Small intestine (tissue), 7 donors: ENCODE results near the gene ZFYVE28. TPM values are rescaled to one million over a fixed set of nuclear protein-coding genes. Genes with fewer than 3 reads are reported as not detected.

Experiments
- DNase-seq, 2 donors: peaks; one replicate each; pipeline versions ENCODE4 v3.0.0 to v3.0.0-alpha.2; 2013
- FAIRE-seq: peaks from 2 replicates; lab custom pipeline; 2012; peaks lifted over from hg19 to GRCh38; lab: Jason Lieb, UNC
- H3K27ac ChIP-seq, 3 donors: one replicate each; pipeline ENCODE4 v1.5.1; 2013; ENCODE audit warnings: low read length in 2 of 3, mild to moderate bottlenecking in 2 of 3, control low read depth in 1 of 3, inconsistent platforms in 1 of 3, low read depth in 1 of 3, moderate library complexity in 1 of 3
- H3K27me3 ChIP-seq, 3 donors: one replicate each; pipeline ENCODE4 v1.6.1; 2013; ENCODE audit warnings: low read length in 3 of 3, inconsistent platforms in 1 of 3; ENCODE audit not compliant: control insufficient read depth in 3 of 3, insufficient read depth in 3 of 3
- H3K36me3 ChIP-seq, 3 donors: one replicate each; pipeline ENCODE4 v1.6.1; 2013; ENCODE audit warnings: low read length in 3 of 3, inconsistent platforms in 1 of 3, low read depth in 1 of 3, mild to moderate bottlenecking in 1 of 3, moderate library complexity in 1 of 3; ENCODE audit not compliant: control insufficient read depth in 3 of 3, insufficient read depth in 2 of 3
- H3K4me1 ChIP-seq, 3 donors: one replicate each; pipeline ENCODE4 v1.6.1; 2013; ENCODE audit warnings: low read length in 2 of 3, inconsistent platforms in 1 of 3, low read depth in 1 of 3, mild to moderate bottlenecking in 1 of 3, moderate library complexity in 1 of 3; ENCODE audit not compliant: control insufficient read depth in 3 of 3, insufficient read depth in 2 of 3
- H3K4me3 ChIP-seq, 3 donors: one replicate each; pipeline ENCODE4 v1.5.1; 2013; ENCODE audit warnings: low read length in 3 of 3, control low read depth in 1 of 3, inconsistent platforms in 1 of 3, low read depth in 1 of 3, mild to moderate bottlenecking in 1 of 3, moderate library complexity in 1 of 3
- H3K9me3 ChIP-seq, 2 donors: one replicate each; pipeline ENCODE4 v1.6.1; 2013; ENCODE audit warnings: low read depth in 1 of 2, low read length in 1 of 2; ENCODE audit not compliant: control insufficient read depth in 2 of 2, insufficient read depth in 1 of 2
- WGBS, 3 donors: extraction: QIAGEN DNeasy Blood & Tissue Kit; methylation state at CpG; one replicate each; pipeline ENCODE4 v1.1.7; 2013; 5-methylcytosine and 5-hydroxymethylcytosine counted together
- polyA plus RNA-seq, 4 donors: library from polyadenylated mRNA; stranded (reverse) in 3 of 4; unstranded in 1 of 4; fragments of 200-250 nt in 3 of 4; fragments of 120-200 nt in 1 of 4; gene quantifications; one replicate each; pipeline versions ENCODE4 v1.2.1 to v1.2.3, GENCODE V29; 2013
- donor health status: healthy with polysubstance abuse.
- donor health status: control.
- donor health status: control.
- donor health status: Bipolar disorder and iron deficiency.
- donor health status: healthy.

Gene ZFYVE28
- polyA plus RNA-seq, 4 donors = 8.6 to 29.5 (median 12.8) TPM

GRCh38 chr4:2339458-2340271 is 78.8 kb downstream of the ZFYVE28 start:
- H3K27ac ChIP-seq = no peak overlapping the region
- no peaks in the 10 kb centered on the region for H3K4me1 ChIP-seq
- DNase-seq (no peak), FAIRE-seq (no peak)
- WGBS, 3 donors = 77 to 81% (median 78%) methylated on average over 33 to 39 of the region's 39 CpGs
- H3K4me3 ChIP-seq = no peak overlapping the region
- no peaks in the 10 kb centered on the region for H3K9me3 ChIP-seq
- no peaks in the 10 kb centered on the region for H3K27me3 ChIP-seq
- H3K36me3 ChIP-seq = peaks cover 2 to 9% (median 5%) of the 10 kb centered on the region in 3 donors

- peaks cover 0 to 5% (median 0%) of the 10 kb centered on the region in 3 donors for H3K4me1 ChIP-seq
- peaks cover 2 to 9% (median 5%) of the 10 kb centered on the region in 3 donors for H3K36me3 ChIP-seq
- FAIRE-seq (no peak), DNase-seq (peak in 1 of 2 donors; percentile 21)
- H3K4me3 ChIP-seq = no peak overlapping the region
- 85 to 88% (median 85%) methylated on average over 27 of the region's 27 CpGs for WGBS, 3 donors
- H3K27me3 ChIP-seq = no peaks in the 10 kb centered on the region
- no peak overlapping the region for H3K27ac ChIP-seq
- H3K9me3 ChIP-seq = no peaks in the 10 kb centered on the region
These were observed 79.5 kb downstream of the ZFYVE28 start for GRCh38 chr4:2338754-2339457.

- no peaks in the 10 kb centered on the region for H3K27me3 ChIP-seq
- peaks cover 0 to 5% (median 0%) of the 10 kb centered on the region in 3 donors for H3K4me1 ChIP-seq
- DNase-seq = no peak
- H3K9me3 ChIP-seq = no peaks in the 10 kb centered on the region
- no peak overlapping the region for H3K27ac ChIP-seq
- no peak for FAIRE-seq
- peaks cover 2 to 9% (median 3%) of the 10 kb centered on the region in 3 donors for H3K36me3 ChIP-seq
- H3K4me3 ChIP-seq = no peak overlapping the region
- 91 to 99% (median 97%) methylated on average over 13 of the region's 13 CpGs for WGBS, 3 donors
These were observed 80.5 kb downstream of the ZFYVE28 start for GRCh38 chr4:2337896-2338295.

- peaks cover 0 to 9% (median 2%) of the 10 kb centered on the region in 3 donors for H3K36me3 ChIP-seq
- FAIRE-seq (no peak), DNase-seq (no peak)
- WGBS, 3 donors = 90 to 91% (median 91%) methylated on average over 20 of the region's 20 CpGs
- H3K27me3 ChIP-seq = no peaks in the 10 kb centered on the region
- no peak overlapping the region for H3K27ac ChIP-seq
- H3K4me3 ChIP-seq = no peak overlapping the region
- no peaks in the 10 kb centered on the region for H3K9me3 ChIP-seq
- H3K4me1 ChIP-seq = peaks cover 0 to 5% (median 0%) of the 10 kb centered on the region in 3 donors
These were observed 81.2 kb downstream of the ZFYVE28 start for GRCh38 chr4:2337131-2337723.

GRCh38 chr4:2336659-2337058 is 81.8 kb downstream of the ZFYVE28 start:
- FAIRE-seq (no peak), DNase-seq (no peak)
- H3K4me1 ChIP-seq = peaks cover 0 to 5% (median 0%) of the 10 kb centered on the region in 3 donors
- peaks cover 0 to 9% (median 2%) of the 10 kb centered on the region in 3 donors for H3K36me3 ChIP-seq
- H3K4me3 ChIP-seq = no peak overlapping the region
- no peak overlapping the region for H3K27ac ChIP-seq
- no peaks in the 10 kb centered on the region for H3K9me3 ChIP-seq
- H3K27me3 ChIP-seq = no peaks in the 10 kb centered on the region

- peaks cover 0 to 5% (median 0%) of the 10 kb centered on the region in 3 donors for H3K4me1 ChIP-seq
- no peak overlapping the region for H3K27ac ChIP-seq
- H3K4me3 ChIP-seq = no peak overlapping the region
- WGBS, 3 donors = 82 to 91% (median 85%) methylated on average over 9 of the region's 9 CpGs
- H3K36me3 ChIP-seq = peaks cover 0 to 9% (median 2%) of the 10 kb centered on the region in 3 donors
- DNase-seq (no peak), FAIRE-seq (no peak)
- H3K27me3 ChIP-seq = no peaks in the 10 kb centered on the region
- H3K9me3 ChIP-seq = no peaks in the 10 kb centered on the region
These were observed 82.7 kb downstream of the ZFYVE28 start for GRCh38 chr4:2335729-2336101.

GRCh38 chr4:2334826-2335728 is 83.4 kb downstream of the ZFYVE28 start:
- Histone ChIP-seq H3K4me1 (peaks cover 0 to 5% (median 0%) of the 10 kb centered on the region in 3 donors), H3K27me3 (no peaks in the 10 kb centered on the region), H3K9me3 (no peaks in the 10 kb centered on the region), H3K4me3 (no peak overlapping the region), H3K36me3 (peaks cover 0 to 9% (median 2%) of the 10 kb centered on the region in 3 donors), H3K27ac (no peak overlapping the region)
- no peak for DNase-seq
- WGBS, 3 donors = 86 to 90% (median 87%) methylated on average over 26 of the region's 27 CpGs
- FAIRE-seq = no peak
